OCI-LY1 (cell line): ENCODE measurements around the gene SECISBP2L.
A peak's percentile ranks its signal among the peaks of the same experiment; 100 is the strongest.

Experiments used
- CTCF ChIP-seq: fragments of 200-600 bp; sonication (generic), shearing (Covaris generic); IDR thresholded peaks from 2 replicates; pipeline ENCODE4 v1.5.1; 2017; ENCODE audit warnings: mild to moderate bottlenecking, antibody characterized with exemption, low read length, moderate library complexity, mixed read lengths
- EZH2 ChIP-seq: fragments of 200-600 bp; sonication (generic), shearing (Covaris generic); IDR thresholded peaks from 2 replicates; pipeline ENCODE4 v1.8.0; 2017; ENCODE audit warnings: borderline replicate concordance, mixed run types, mild to moderate bottlenecking, antibody characterized with exemption, low read length, moderate library complexity, mixed read lengths

- TF ChIP-seq CTCF (peak; percentile 73), EZH2 (no peak)
Observed at GRCh38 chr15:49046220-49047102, at the start of gene SECISBP2L.
